ENCODE results near the gene IL7R.
"Not testable (repeated sequence)": the region's sequence is repeated elsewhere in the genome, so short reads cannot be mapped to it uniquely, and the experiment has no call there.

Gene IL7R

GRCh38 chr5:35890021-35891020 lies 33.6 kb downstream of the IL7R start:
- Histone ChIP-seq H3K27me3 (ENCODE audit: insufficient read depth, low read length) (no peaks in the 10 kb centered on the region), H3K36me3 (ENCODE audit: insufficient read depth, low read length) (no peaks in the 10 kb centered on the region), H3K4me1 (ENCODE audit: control insufficient read depth, insufficient read depth, low read length, unreplicated experiment) (no peaks in the 10 kb centered on the region), H2AFZ (ENCODE audit: low read length, unreplicated experiment) (no peak overlapping the region), H3K79me2 (ENCODE audit: control insufficient read depth, insufficient read depth, low read length, unreplicated experiment) (no peaks in the 10 kb centered on the region), H3K27ac (ENCODE audit: low read depth, low read length) (no peak overlapping the region), H3K4me3 (ENCODE audit: low read depth, low read length) (no peak overlapping the region)

- H3K27ac ChIP-seq (ENCODE audit: low read depth, low read length); H2AFZ ChIP-seq (ENCODE audit: low read length, unreplicated experiment); H3K27me3 ChIP-seq (ENCODE audit: insufficient read depth, low read length); H3K79me2 ChIP-seq (ENCODE audit: control insufficient read depth, insufficient read depth, low read length, unreplicated experiment); H3K4me3 ChIP-seq (ENCODE audit: low read depth, low read length); H3K36me3 ChIP-seq (ENCODE audit: insufficient read depth, low read length); H3K4me1 ChIP-seq (ENCODE audit: control insufficient read depth, insufficient read depth, low read length, unreplicated experiment): not testable (repeated sequence)
Observed at GRCh38 chr5:35892799-35893198, 36.1 kb downstream of the IL7R start.

- Histone ChIP-seq H3K36me3 (ENCODE audit: insufficient read depth, low read length) (no peaks in the 10 kb centered on the region), H3K4me3 (ENCODE audit: low read depth, low read length) (no peak overlapping the region), H3K4me1 (ENCODE audit: control insufficient read depth, insufficient read depth, low read length, unreplicated experiment) (peaks cover 4% of the 10 kb centered on the region), H2AFZ (ENCODE audit: low read length, unreplicated experiment) (no peak overlapping the region), H3K27ac (ENCODE audit: low read depth, low read length) (no peak overlapping the region), H3K79me2 (ENCODE audit: control insufficient read depth, insufficient read depth, low read length, unreplicated experiment) (no peaks in the 10 kb centered on the region), H3K27me3 (ENCODE audit: insufficient read depth, low read length) (no peaks in the 10 kb centered on the region)
Observed at GRCh38 chr5:35894131-35894530, 37.4 kb downstream of the IL7R start.

- H2AFZ ChIP-seq (ENCODE audit: low read length, unreplicated experiment): peak overlapping the region; percentile 59
Observed at GRCh38 chr5:35898952-35899660, 42.4 kb downstream of the IL7R start.

GRCh38 chr5:35899800-35900199 lies 43.1 kb downstream of the IL7R start:
- Histone ChIP-seq H3K4me1 (ENCODE audit: control insufficient read depth, insufficient read depth, low read length, unreplicated experiment) (peaks cover 19% of the 10 kb centered on the region), H2AFZ (ENCODE audit: low read length, unreplicated experiment) (no peak overlapping the region), H3K36me3 (ENCODE audit: insufficient read depth, low read length) (no peaks in the 10 kb centered on the region), H3K27ac (ENCODE audit: low read depth, low read length) (no peak overlapping the region), H3K27me3 (ENCODE audit: insufficient read depth, low read length) (no peaks in the 10 kb centered on the region), H3K4me3 (ENCODE audit: low read depth, low read length) (no peak overlapping the region), H3K79me2 (ENCODE audit: control insufficient read depth, insufficient read depth, low read length, unreplicated experiment) (no peaks in the 10 kb centered on the region)

More at GRCh38 chr5:35898952-35899660, 42.4 kb downstream of the IL7R start:
- H3K36me3 ChIP-seq (ENCODE audit: insufficient read depth, low read length): no peaks in the 10 kb centered on the region
- peaks cover 19% of the 10 kb centered on the region for H3K4me1 ChIP-seq (ENCODE audit: control insufficient read depth, insufficient read depth, low read length, unreplicated experiment)
- H3K27ac ChIP-seq (ENCODE audit: low read depth, low read length): no peak overlapping the region
- H3K4me3 ChIP-seq (ENCODE audit: low read depth, low read length): no peak overlapping the region
- no peaks in the 10 kb centered on the region for H3K27me3 ChIP-seq (ENCODE audit: insufficient read depth, low read length)
- no peaks in the 10 kb centered on the region for H3K79me2 ChIP-seq (ENCODE audit: control insufficient read depth, insufficient read depth, low read length, unreplicated experiment)

GRCh38 chr5:35900972-35901695 lies 44.4 kb downstream of the IL7R start:
- peaks cover 19% of the 10 kb centered on the region for H3K4me1 ChIP-seq (ENCODE audit: control insufficient read depth, insufficient read depth, low read length, unreplicated experiment)
- H3K27me3 ChIP-seq (ENCODE audit: insufficient read depth, low read length): no peaks in the 10 kb centered on the region
- H3K27ac ChIP-seq (ENCODE audit: low read depth, low read length): no peak overlapping the region
- H3K79me2 ChIP-seq (ENCODE audit: control insufficient read depth, insufficient read depth, low read length, unreplicated experiment): no peaks in the 10 kb centered on the region
- no peak overlapping the region for H2AFZ ChIP-seq (ENCODE audit: low read length, unreplicated experiment)
- H3K36me3 ChIP-seq (ENCODE audit: insufficient read depth, low read length): no peaks in the 10 kb centered on the region
- H3K4me3 ChIP-seq (ENCODE audit: low read depth, low read length): no peak overlapping the region

GRCh38 chr5:35902046-35902672 lies 45.5 kb downstream of the IL7R start:
- no peak overlapping the region for H2AFZ ChIP-seq (ENCODE audit: low read length, unreplicated experiment)
- no peaks in the 10 kb centered on the region for H3K79me2 ChIP-seq (ENCODE audit: control insufficient read depth, insufficient read depth, low read length, unreplicated experiment)
- H3K4me1 ChIP-seq (ENCODE audit: control insufficient read depth, insufficient read depth, low read length, unreplicated experiment): peaks cover 19% of the 10 kb centered on the region
- no peaks in the 10 kb centered on the region for H3K36me3 ChIP-seq (ENCODE audit: insufficient read depth, low read length)
- no peak overlapping the region for H3K4me3 ChIP-seq (ENCODE audit: low read depth, low read length)
- no peak overlapping the region for H3K27ac ChIP-seq (ENCODE audit: low read depth, low read length)
- H3K27me3 ChIP-seq (ENCODE audit: insufficient read depth, low read length): no peaks in the 10 kb centered on the region

- H3K4me3 ChIP-seq (ENCODE audit: low read depth, low read length): no peak overlapping the region
- no peaks in the 10 kb centered on the region for H3K36me3 ChIP-seq (ENCODE audit: insufficient read depth, low read length)
- no peak overlapping the region for H2AFZ ChIP-seq (ENCODE audit: low read length, unreplicated experiment)
- H3K27me3 ChIP-seq (ENCODE audit: insufficient read depth, low read length): no peaks in the 10 kb centered on the region
- no peaks in the 10 kb centered on the region for H3K79me2 ChIP-seq (ENCODE audit: control insufficient read depth, insufficient read depth, low read length, unreplicated experiment)
- peaks cover 19% of the 10 kb centered on the region for H3K4me1 ChIP-seq (ENCODE audit: control insufficient read depth, insufficient read depth, low read length, unreplicated experiment)
- no peak overlapping the region for H3K27ac ChIP-seq (ENCODE audit: low read depth, low read length)
Observed at GRCh38 chr5:35903631-35904203, 47.0 kb downstream of the IL7R start.

- no peak overlapping the region for H3K27ac ChIP-seq (ENCODE audit: low read depth, low read length)
Observed at GRCh38 chr5:35904443-35905132, 47.9 kb downstream of the IL7R start.

More at GRCh38 chr5:35904443-35905132, 47.9 kb downstream of the IL7R start:
- H2AFZ ChIP-seq (ENCODE audit: low read length, unreplicated experiment): no peak overlapping the region
- peaks cover 10% of the 10 kb centered on the region for H3K4me1 ChIP-seq (ENCODE audit: control insufficient read depth, insufficient read depth, low read length, unreplicated experiment)
- no peaks in the 10 kb centered on the region for H3K79me2 ChIP-seq (ENCODE audit: control insufficient read depth, insufficient read depth, low read length, unreplicated experiment)
- no peak overlapping the region for H3K4me3 ChIP-seq (ENCODE audit: low read depth, low read length)
- H3K36me3 ChIP-seq (ENCODE audit: insufficient read depth, low read length): no peaks in the 10 kb centered on the region
- H3K27me3 ChIP-seq (ENCODE audit: insufficient read depth, low read length): no peaks in the 10 kb centered on the region

Data from ACC112 (cell line).